ENCODE measurements around the gene ADORA2B. TPM values are rescaled to one million over a fixed set of nuclear protein-coding genes. Genes with fewer than 3 reads are reported as not detected.

ADORA2B gene
- total and polyA plus RNA-seq, 8 donors, result 0.27 to 2.7 (median 0.96) TPM

DNA sequence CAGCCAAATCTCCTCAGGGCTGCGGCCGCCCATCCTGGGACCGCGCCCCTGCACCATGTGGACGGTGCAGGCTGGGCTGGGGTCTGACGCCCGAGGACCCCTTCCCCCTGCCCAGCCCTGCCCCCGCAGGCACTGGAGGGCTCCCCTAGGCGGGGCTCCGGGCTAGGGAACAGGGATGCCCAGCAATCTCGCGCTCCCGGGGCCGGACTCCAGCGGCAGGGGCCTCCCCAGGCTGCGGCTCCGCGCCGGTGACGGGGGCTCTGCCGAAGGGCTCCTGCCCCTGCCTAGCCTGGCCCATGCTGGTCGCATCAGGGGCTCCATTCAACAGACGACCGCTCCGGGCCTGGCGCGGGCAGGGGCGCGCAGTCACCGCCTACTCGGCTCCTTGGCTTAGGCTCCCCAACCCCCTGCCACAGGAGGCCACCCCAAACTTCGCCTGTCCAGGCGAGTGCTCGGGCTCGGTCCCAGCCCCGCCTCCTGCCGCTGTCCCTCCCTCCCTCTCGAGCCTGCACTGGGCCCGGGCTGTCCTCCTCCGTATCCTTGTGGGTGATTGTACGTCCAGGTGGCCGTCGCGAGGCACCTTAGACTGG is 27.4 kb upstream of the ADORA2B start:
- Histone ChIP-seq H3K4me3 (peak overlapping the region in 1 of 4 donors; percentile 6), H3K9me3 (no peaks in the 10 kb centered on the region), H3K27ac (no peak overlapping the region), H3K27me3 (no peaks in the 10 kb centered on the region), H3K36me3 (no peaks in the 10 kb centered on the region), H3K4me1 (no peaks in the 10 kb centered on the region)
- intact Hi-C loops (cut with DNase I), result no loop called here
- WGBS, 2 donors, result 20 to 23% methylated on average over 41 to 44 of the region's 44 CpGs
- peak in 2 of 6 donors; percentile 62 to 69 for DNase-seq
- FAIRE-seq, result no peak
- peak in 3 of 4 donors; percentile 24 to 74 (median 33) for ATAC-seq
- TF ChIP-seq, protein P1, sequence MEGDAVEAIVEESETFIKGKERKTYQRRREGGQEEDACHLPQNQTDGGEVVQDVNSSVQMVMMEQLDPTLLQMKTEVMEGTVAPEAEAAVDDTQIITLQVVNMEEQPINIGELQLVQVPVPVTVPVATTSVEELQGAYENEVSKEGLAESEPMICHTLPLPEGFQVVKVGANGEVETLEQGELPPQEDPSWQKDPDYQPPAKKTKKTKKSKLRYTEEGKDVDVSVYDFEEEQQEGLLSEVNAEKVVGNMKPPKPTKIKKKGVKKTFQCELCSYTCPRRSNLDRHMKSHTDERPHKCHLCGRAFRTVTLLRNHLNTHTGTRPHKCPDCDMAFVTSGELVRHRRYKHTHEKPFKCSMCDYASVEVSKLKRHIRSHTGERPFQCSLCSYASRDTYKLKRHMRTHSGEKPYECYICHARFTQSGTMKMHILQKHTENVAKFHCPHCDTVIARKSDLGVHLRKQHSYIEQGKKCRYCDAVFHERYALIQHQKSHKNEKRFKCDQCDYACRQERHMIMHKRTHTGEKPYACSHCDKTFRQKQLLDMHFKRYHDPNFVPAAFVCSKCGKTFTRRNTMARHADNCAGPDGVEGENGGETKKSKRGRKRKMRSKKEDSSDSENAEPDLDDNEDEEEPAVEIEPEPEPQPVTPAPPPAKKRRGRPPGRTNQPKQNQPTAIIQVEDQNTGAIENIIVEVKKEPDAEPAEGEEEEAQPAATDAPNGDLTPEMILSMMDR (IDR thresholded peaks at IDR 0.05), result no peak

DNA sequence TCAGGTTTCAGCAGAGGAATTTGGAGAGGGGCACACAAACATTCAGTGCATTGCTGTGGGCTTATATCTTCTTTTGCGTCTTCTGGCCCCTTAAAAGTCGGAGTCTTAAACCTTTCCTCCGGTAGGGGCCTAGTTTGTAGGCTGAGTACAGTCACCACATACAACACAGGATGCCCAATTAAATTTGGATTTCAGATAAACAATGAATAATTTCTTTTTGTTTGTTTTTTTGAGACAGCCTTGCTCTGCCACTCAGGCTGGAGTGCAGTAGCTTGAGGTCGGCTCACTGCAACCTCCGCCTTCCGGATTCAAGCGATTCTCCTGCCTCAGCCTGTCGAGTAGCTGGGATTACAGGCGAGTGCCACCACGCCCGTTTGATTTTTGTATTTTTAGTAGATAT is 26.7 kb upstream of the ADORA2B start:
- FAIRE-seq (no peak), DNase-seq (no peak), ATAC-seq (no peak)
- no peaks in the 10 kb centered on the region for H3K9me3 ChIP-seq
- WGBS, 2 donors, result 92 to 94% methylated on average over 11 of the region's 11 CpGs
- H3K27ac ChIP-seq, result peak overlapping the region in 3 of 4 donors; percentile 16 to 59 (median 47)
- TF ChIP-seq, protein P1 (IDR thresholded peaks at IDR 0.05), result no peak
- no peaks in the 10 kb centered on the region for H3K27me3 ChIP-seq
- intact Hi-C loops (cut with DNase I), result no loop called here
- H3K4me1 ChIP-seq, result no peaks in the 10 kb centered on the region
- no peak overlapping the region for H3K4me3 ChIP-seq
- no peaks in the 10 kb centered on the region for H3K36me3 ChIP-seq

DNA sequence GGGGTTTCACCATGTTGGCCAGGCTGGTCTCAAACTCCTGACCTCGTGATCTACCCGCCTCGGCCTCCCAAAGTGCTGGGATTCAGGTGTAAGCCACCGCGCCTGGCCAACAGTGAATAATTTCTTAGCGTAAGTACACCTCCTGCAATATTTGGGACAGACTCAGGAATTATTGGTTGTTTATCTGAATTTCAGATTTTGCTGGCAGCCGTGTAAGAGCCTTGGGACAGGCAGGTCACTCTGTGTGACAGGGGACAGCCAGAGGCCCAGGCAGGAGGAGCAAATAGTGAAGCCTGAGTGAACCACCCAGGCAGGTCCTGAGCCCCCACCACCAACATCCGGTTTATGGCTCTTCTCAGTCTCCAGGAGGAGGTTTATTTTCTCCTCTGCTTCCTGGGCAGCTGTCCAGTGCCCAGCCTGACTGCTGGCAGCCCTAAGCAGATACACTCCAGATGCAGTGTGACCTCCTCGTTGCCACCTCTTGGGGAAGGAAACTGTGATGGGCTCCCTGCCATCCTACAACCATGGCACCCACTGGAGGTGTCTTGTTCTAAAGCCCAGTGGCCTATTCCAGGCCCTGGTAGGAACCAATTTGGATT is 26.2 kb upstream of the ADORA2B start:
- peak in 5 of 6 donors; percentile 26 to 59 (median 43) for DNase-seq
- intact Hi-C loops (cut with DNase I), result no loop called here
- FAIRE-seq, result no peak
- H3K36me3 ChIP-seq, result no peaks in the 10 kb centered on the region
- TF ChIP-seq, protein P1 (IDR thresholded peaks at IDR 0.05), result no peak
- 77 to 82% methylated on average over 9 of the region's 9 CpGs for WGBS, 2 donors
- H3K9me3 ChIP-seq, result no peaks in the 10 kb centered on the region
- H3K27ac ChIP-seq, result peak overlapping the region in 3 of 4 donors; percentile 16 to 59 (median 47)
- ATAC-seq, result peak; percentile 70 to 89 (median 81)
- no peak overlapping the region for H3K4me3 ChIP-seq
- H3K27me3 ChIP-seq, result no peaks in the 10 kb centered on the region
- no peaks in the 10 kb centered on the region for H3K4me1 ChIP-seq

DNA sequence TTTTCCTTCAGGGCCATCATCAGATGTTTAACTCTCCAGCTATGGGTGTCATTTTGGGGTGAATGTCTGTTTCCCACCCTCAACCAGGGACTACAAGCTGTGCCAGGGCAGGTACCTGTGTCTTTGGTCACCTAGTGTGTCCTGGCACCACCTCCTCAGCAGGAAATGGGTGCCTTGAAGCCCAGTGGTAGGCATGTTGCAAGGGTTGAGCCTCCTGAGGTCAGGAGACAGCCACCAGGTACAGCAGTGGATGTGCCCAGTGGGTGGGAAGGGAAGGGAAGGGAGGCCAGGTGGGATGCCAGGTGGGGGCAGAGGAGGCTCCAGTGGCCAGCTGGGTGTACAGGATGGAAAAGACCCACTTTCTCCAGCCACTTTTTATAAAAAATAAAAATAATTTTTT is 25.5 kb upstream of the ADORA2B start:
- H3K27me3 ChIP-seq, result no peaks in the 10 kb centered on the region
- ATAC-seq (no peak), FAIRE-seq (no peak), DNase-seq (peak in 1 of 6 donors; percentile 23)
- no peaks in the 10 kb centered on the region for H3K9me3 ChIP-seq
- H3K36me3 ChIP-seq, result no peaks in the 10 kb centered on the region
- intact Hi-C loops (cut with DNase I), result no loop called here
- peak overlapping the region in 2 of 4 donors; percentile 47 to 59 for H3K27ac ChIP-seq
- TF ChIP-seq, protein P1 (IDR thresholded peaks at IDR 0.05), result no peak
- no peaks in the 10 kb centered on the region for H3K4me1 ChIP-seq
- H3K4me3 ChIP-seq, result no peak overlapping the region

DNA sequence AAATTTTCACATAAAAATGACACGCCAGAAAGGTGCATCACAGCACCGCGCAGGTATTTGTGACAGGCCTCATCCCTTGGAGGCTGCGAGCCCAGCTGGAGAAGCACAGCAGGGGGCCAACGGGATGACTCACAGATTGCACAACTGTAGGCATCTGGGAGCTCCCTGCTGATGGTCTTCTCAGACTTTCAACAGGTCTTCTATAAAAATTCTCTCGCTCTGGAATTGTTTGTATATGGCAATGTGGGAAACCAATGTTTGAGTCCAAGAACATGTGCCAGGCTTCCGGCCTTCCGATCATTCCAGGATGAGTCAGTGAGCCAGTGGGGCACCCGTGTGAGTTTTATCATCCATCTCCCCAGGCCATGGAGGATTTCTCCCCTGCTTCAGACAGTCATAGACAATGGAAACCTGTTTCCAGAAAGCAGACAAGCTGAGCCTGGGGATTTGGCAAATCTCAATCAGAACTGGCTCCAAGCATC is 24.1 kb upstream of the ADORA2B start:
- ATAC-seq, result peak in 1 of 4 donors; percentile 32
- TF ChIP-seq, protein P1 (IDR thresholded peaks at IDR 0.05), result no peak
- Histone ChIP-seq H3K4me3 (no peak overlapping the region), H3K9me3 (no peaks in the 10 kb centered on the region), H3K27me3 (no peaks in the 10 kb centered on the region), H3K36me3 (no peaks in the 10 kb centered on the region), H3K4me1 (no peaks in the 10 kb centered on the region), H3K27ac (peak overlapping the region in 1 of 4 donors; percentile 30)
- WGBS, 2 donors, result 82 to 88% methylated on average over 9 of the region's 9 CpGs
- intact Hi-C loops (cut with DNase I), result no loop called here
- peak in 1 of 6 donors; percentile 48 for DNase-seq
- no peak for FAIRE-seq

Measured in pancreas (tissue), 10 donors.